RWPE2 (cell line): Measurements from ENCODE around the gene RGS6.

Source experiments
- ATAC-seq: fragments of 200-7000 bp; cut with Tn5 transposase; 3 replicates; pipeline ENCODE4 v1.9.1; 2021; ENCODE audit warnings: low read depth
- DNase-seq: peaks from one replicate; pipeline ENCODE4 v3.0.0-alpha.2; 2020; ENCODE audit warnings: low spot score
- H3K27ac ChIP-seq: fragments of 450-650 bp; 2 replicates; pipeline ENCODE4 v1.5.1; 2017; ENCODE audit warnings: mild to moderate bottlenecking; ENCODE audit not compliant: poor library complexity, severe bottlenecking
- H3K27me3 ChIP-seq: fragments of 250-450 bp; sonication (Bioruptor Pico); 2 replicates; pipeline ENCODE4 v1.5.1; 2021; ENCODE audit warnings: mild to moderate bottlenecking, moderate library complexity; ENCODE audit not compliant: insufficient read depth, poor library complexity, severe bottlenecking
- H3K36me3 ChIP-seq: fragments of 250-450 bp; sonication (Bioruptor Pico); 2 replicates; pipeline ENCODE4 v1.5.1; 2020; ENCODE audit warnings: low read depth, mild to moderate bottlenecking, moderate library complexity
- H3K4me1 ChIP-seq: fragments of 250-450 bp; sonication (Bioruptor Pico); 2 replicates; pipeline ENCODE4 v1.5.1; 2021; ENCODE audit warnings: mild to moderate bottlenecking, moderate library complexity; ENCODE audit not compliant: insufficient read depth, poor library complexity, severe bottlenecking
- H3K4me3 ChIP-seq: fragments of 250-450 bp; sonication (Bioruptor Pico); 2 replicates; pipeline ENCODE4 v1.5.1; 2021; ENCODE audit warnings: mild to moderate bottlenecking, moderate library complexity; ENCODE audit not compliant: severe bottlenecking
- H3K9me3 ChIP-seq: fragments of 250-450 bp; sonication (Bioruptor Pico); 2 replicates; pipeline ENCODE4 v1.5.1; 2021; ENCODE audit warnings: mild to moderate bottlenecking, moderate library complexity; ENCODE audit not compliant: severe bottlenecking
- CTCF ChIP-seq: fragments of 450-650 bp; IDR thresholded peaks from one replicate; pipeline ENCODE4 v1.5.1; 2017; ENCODE audit warnings: mild to moderate bottlenecking, moderate library complexity; ENCODE audit not compliant: poor library complexity, severe bottlenecking

Gene RGS6

GRCh38 chr14:72177251-72177650 lies 245.0 kb downstream of the RGS6 start:
- peaks cover 5% of the 10 kb centered on the region for H3K27me3 ChIP-seq
- TF ChIP-seq CTCF: no peak
- no peaks in the 10 kb centered on the region for H3K36me3 ChIP-seq
- no peak overlapping the region for H3K4me3 ChIP-seq
- no peak for DNase-seq
- H3K4me1 ChIP-seq: no peaks in the 10 kb centered on the region
- H3K9me3 ChIP-seq: no peaks in the 10 kb centered on the region
- no peak for ATAC-seq
- H3K27ac ChIP-seq: no peak overlapping the region

- ATAC-seq: no peak
Measured at GRCh38 chr14:72178517-72178916, 246.3 kb downstream of the RGS6 start.

GRCh38 chr14:72182708-72183432 lies 250.6 kb downstream of the RGS6 start:
- Histone ChIP-seq H3K36me3 (no peaks in the 10 kb centered on the region), H3K4me3 (no peak overlapping the region), H3K27me3 (no peaks in the 10 kb centered on the region), H3K4me1 (no peaks in the 10 kb centered on the region), H3K9me3 (no peaks in the 10 kb centered on the region), H3K27ac (no peak overlapping the region)
- DNase-seq (no peak), ATAC-seq (no peak)
- TF ChIP-seq CTCF: no peak

More at GRCh38 chr14:72178517-72178916, 246.3 kb downstream of the RGS6 start:
- H3K4me1 ChIP-seq: no peaks in the 10 kb centered on the region
- H3K27me3 ChIP-seq: no peaks in the 10 kb centered on the region
- no peak for TF ChIP-seq CTCF
- no peak overlapping the region for H3K4me3 ChIP-seq
- no peak overlapping the region for H3K27ac ChIP-seq
- H3K36me3 ChIP-seq: no peaks in the 10 kb centered on the region
- H3K9me3 ChIP-seq: no peaks in the 10 kb centered on the region
- no peak for DNase-seq

- H3K27me3 ChIP-seq: peaks cover 7% of the 10 kb centered on the region
- ATAC-seq (no peak), DNase-seq (no peak)
- H3K27ac ChIP-seq: no peak overlapping the region
- H3K4me1 ChIP-seq: no peaks in the 10 kb centered on the region
- no peak overlapping the region for H3K4me3 ChIP-seq
- H3K36me3 ChIP-seq: no peaks in the 10 kb centered on the region
- H3K9me3 ChIP-seq: no peaks in the 10 kb centered on the region
- TF ChIP-seq CTCF: no peak
Measured at GRCh38 chr14:72183631-72184030, 251.4 kb downstream of the RGS6 start.

GRCh38 chr14:72186523-72186922 lies 254.3 kb downstream of the RGS6 start:
- ATAC-seq (no peak), DNase-seq (no peak)
- Histone ChIP-seq H3K27me3 (peaks cover 12% of the 10 kb centered on the region), H3K9me3 (no peaks in the 10 kb centered on the region), H3K36me3 (no peaks in the 10 kb centered on the region), H3K4me1 (no peaks in the 10 kb centered on the region), H3K27ac (no peak overlapping the region), H3K4me3 (no peak overlapping the region)
- no peak for TF ChIP-seq CTCF
